NCI-H526 treated with DMSO at 0.1 percent for 48 hours (cell line): ENCODE measurements around the gene NFXL1.
A peak's percentile ranks its signal among the peaks of the same experiment; 100 is the strongest.

ENCODE experiments used
- DNase-seq: peaks from one replicate; lab custom pipeline; 2025; lab: John Stamatoyannopoulos, UW

Gene NFXL1

DNA sequence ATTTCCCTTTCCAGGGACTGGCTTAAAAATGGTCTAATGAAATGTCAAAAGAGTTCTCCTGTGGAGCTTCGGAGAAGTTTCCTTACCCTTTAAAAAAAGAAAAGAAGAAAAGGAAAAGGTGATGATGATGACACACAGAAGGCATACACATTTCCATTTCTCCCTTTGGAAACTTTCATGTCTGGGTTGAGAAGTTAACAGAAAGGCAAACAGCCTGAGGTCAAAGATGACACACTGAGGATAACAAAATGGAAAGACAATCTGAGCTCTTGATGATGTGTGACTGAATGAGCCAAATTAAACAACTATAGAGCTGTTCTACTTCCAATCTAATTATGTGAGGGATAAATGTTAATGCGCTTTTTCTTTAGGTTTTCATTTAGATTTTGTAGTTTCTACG, 32.2 kb downstream of the NFXL1 start:
- DNase-seq: no peak

DNA sequence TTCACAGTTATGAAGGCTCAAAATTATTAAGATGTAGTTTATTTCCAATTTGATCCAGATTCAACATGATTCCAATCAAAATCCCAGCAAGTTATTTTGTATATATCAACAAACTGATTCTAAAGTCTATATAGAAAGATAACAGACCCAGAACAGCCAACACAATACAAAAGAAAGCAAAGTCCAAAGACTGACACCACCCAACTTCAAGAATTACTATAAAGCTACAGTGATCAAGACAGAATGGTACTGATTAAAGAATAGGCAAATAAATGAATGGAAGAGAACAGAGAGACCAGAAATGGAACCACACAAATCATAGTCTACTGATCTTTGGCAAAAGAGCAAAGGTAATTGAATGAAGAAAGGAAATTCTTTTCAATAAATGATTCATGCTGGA, 34.9 kb downstream of the NFXL1 start:
- DNase-seq: no peak

DNA sequence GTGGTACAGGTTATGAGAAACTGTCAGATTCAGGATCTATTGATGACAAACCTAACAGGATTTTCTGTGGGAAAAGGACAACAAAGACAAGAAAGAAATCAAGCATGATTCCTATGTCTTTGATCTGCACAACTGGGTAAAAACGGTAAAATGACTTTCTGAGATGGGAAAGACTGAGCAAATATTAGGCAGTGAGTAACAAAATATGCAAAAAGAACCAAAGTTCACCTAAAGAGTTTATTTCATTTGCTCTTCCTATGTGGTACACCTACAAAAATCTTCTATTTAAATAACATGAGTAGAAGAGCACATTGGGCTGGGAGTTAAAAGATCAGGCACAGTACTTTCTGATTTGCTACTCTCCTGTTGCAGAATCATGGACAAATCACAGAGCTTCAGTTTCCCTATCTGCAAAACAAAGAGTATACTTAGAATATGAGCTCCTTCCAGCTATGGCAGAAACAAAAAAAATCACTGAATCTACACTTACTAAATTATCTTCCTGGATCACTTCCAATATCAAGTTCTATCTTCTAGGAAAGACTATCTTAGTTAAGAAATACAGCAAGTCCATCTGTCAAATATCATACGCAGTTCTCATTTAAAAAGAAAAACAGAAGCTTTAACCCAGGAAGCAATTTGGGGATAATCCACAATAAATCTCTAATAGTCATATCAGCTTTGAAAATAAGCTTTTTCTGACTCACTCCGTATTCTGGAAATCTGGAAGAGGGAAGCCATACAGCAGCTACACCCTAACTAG, 37.4 kb downstream of the NFXL1 start:
- no peak for DNase-seq

DNA sequence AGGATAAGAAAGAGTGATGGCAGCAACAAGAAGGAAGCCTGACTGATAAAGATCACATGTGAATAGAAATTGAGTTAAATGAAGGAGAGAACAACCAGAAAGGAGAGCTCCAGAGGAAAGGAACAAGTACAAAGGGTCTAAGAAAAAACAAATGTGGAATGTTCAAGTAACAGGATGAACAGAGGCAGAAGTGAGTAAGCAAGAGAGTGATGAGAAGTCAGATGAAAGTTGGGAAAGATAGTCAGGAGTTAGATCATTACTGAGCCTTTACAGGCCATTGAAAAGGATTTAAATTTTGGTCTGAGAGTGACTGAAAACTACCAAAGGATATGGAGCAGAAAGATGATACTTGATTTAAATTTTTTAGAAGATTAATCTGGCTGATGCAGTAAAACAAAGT, 38.1 kb downstream of the NFXL1 start:
- DNase-seq: no peak

DNA sequence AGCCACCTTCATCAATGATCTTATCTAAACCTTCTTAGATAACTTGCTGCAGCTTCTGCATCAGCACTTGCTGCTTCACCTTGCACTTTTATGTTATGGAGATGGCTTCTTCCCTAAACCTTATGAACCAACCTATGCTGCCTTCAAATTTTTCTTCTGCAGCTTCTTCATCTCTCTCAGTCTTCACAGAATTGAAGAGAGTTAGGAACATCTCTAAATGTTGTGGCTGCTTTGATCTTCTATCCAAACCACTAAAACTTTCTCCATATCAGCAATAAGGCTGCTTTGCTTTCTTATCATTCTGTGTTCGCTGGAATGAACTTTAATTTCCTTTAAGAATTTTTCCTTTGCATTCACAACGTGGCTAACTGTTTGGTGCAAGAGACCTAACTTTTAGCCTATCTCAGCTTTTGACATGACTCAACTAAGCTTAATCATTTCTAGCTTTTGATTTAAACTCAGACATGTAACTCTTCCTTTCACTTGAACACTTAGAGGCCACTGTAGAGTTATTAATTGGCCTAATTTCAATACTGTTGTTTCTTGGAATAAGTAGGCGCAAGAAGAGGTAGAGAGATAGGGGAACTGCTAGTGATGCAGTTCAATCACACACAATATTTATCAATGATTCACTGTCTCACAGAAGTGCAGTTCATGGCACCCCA, 40.4 kb downstream of the NFXL1 start:
- DNase-seq: no peak

DNA sequence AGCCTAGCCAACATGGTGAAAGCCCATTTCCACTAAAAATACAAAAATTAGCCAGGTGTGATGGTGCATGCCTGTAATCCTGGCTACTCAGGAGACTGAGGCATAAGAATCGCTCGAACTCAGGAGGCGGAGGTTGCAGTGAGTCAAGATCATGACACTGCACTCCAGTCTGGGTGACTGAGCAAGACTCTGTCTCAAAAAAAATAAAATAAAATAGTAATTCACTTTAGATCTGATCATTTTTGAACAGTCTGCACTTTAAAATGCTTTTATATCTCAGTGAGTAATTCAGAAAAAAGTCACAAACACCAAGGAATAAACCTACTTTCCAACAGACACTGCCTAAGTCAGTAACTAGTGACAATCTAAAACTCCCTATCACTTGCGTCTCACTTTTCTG, 50.9 kb downstream of the NFXL1 start:
- DNase-seq: no peak

DNA sequence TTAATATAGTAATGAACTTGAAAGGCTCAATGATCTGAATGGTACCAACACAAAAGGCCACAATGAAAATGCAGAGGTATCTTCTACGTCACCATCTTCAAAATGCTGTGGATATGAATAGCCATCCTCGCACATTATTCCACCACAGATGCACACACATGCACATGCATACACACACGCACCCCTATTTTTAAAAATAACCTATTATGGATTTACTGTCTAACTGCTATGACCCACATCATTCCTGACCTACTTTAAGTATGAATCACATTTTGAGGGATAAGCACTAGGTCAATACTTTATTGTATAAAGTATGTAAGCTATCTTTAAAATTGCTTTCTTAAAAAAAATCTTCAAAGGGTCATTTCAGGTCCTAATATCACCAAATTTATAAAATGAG, 52.1 kb downstream of the NFXL1 start:
- no peak for DNase-seq

DNA sequence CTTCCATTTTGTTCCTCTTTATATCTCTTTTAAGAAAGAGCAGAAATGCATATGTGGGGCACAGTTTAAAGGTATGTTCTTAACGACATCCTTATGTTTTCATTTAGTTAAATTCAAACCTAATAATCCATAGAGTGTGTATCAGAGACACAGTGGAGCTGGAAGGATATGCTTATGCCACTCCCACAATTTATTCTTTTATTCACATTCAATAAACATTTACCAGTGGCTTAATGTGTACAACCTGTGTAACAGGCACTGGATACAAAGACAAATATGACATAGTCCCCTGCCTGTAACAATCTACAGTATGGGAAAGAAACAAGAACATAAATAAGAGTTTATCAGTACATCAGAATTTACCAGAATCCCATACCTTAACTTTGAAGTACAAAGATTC, 54.1 kb downstream of the NFXL1 start:
- no peak for DNase-seq

DNA sequence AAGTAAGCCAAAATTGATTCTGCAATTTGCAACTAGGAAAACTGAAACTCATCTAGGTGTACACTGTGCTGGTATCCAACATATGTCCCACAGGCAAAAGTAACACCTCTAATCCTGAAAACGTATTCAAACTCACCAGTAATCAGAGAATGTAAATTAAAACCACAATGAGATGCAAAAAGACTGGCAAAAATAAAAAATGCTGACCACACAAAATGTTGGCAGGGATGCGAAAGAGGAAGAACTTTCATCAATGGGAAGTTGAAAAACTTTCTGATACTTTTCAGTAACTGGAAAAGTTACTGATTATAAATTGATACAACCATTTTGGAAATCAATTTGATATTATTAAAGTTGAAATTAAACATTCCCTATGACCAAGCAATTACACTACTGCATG, 56.4 kb downstream of the NFXL1 start:
- DNase-seq: no peak

DNA sequence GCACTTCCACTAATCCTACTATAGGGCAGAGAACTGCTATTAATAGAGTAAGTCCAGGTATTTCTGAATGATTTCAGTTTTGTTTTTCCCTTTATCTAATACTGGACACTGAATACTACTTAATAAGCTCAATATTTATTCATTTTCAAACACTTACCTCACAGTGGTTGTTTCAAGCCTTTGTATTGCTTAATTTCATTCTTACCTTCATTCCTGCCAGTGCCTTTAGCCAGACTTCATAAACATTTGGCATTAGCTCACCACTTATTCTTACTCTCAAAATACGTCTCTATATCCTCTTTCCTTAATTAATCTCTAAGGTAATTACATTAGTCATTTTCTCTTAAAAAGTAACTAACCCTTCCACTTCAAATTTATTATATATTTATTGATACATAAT, 57.7 kb downstream of the NFXL1 start:
- DNase-seq: no peak

DNA sequence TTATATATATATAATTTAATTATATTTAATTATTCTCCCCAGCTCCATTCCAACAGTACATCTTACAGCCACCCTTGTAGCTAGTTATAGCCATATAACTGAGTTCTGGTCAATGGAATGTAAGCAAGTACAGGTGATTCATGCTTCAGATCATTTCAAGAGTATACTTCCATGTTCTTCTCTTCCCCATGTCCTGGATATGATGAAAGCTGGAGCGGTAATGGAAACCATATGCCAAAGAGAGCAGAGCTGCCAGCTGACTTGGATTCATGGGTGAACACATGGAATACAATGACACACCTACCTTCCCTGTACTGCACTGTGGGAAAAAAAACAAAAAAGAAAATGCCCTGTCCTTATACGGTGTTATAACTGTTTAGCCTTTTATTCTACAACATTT, 59.0 kb downstream of the NFXL1 start:
- no peak for DNase-seq

DNA sequence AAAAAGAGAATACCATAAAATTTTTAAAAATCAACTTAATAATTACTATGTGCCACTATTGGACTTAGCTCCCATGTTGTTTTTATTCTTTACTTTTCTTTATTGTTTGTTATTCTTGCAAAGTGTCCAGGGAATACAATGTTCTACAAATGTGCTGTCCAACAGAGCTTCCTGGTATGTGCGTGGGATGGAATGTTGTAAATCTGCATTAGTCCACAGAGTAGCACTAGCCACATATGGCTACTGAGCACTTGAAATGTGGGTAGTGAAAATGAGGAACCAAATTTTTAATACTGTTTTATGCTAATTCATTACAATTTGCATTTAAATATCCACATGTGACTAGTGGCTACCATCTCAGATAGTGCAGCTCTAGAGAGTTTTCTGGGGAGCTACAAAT, 62.2 kb downstream of the NFXL1 start:
- DNase-seq: no peak

DNA sequence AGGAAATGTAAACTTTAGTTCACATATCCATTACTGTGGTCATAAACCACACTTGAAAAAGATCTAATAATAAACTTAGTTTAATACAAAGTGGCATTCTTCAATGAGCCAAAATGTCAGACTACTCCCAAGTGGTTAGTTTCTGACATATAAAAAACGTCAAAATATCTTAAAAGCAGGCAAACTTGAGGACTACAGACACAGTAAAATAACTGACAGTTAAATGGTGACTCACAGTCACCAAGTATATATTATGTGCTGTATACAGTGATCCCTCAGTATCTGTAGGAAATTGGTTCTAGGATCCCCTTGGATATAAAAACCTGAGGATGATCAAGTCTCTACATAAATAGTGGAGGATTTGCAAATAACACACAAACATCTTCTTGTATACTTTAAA, 64.9 kb downstream of the NFXL1 start:
- no peak for DNase-seq

DNA sequence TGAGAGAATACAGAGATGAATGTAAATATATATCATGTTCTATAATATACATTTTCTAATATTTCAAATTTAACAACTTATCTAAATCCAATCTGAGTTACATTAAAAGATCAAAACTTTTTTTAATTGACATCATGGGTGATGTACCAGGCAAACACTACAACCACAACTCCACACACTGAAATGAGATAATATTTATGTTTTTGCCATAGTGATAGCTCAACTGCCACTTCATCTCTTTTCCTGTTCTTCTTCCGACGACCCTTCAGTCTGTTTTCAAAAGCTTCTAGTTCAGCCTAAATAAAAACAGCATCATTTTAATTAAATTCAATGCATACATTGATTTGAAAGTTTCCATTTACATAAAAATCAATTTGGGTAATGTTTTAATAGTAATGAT, 66.3 kb downstream of the NFXL1 start:
- no peak for DNase-seq

DNA sequence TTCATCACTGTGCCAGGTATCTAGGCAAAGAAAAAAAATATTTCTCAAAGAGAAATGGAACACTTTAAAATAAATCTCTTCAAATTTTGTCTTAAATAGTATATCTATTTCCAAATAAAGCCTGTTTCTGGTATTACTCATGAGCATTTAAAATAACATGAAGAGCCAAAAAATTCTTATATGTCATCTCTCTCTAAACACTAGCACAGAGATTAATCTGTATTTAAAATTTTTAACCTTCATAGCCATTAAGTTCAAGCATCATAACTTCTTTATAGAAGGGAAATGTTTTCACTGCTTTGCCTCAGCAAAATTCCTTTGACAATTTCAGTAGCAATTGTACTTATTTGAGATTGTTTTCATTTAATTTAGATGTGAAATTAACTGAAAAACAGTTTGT, 71.4 kb downstream of the NFXL1 start:
- no peak for DNase-seq

DNA sequence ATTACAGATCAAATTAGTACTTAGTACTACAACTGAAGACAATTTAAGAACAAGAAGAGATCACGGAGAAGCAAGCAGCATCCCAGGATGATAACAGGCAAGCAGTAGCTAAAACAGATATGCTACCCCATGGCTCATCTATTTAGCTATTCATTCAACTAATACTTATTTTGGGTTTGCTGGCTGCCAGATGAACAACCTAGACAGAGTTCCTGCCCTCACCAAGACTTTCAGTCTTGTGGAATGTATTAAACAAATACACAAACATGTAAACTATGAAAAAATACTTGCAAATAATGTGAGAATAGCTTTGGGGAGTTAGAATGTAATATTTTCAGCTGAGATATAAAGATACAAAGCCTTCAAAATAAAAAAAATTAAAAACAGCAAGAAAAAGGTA, 74.1 kb downstream of the NFXL1 start:
- no peak for DNase-seq

DNA sequence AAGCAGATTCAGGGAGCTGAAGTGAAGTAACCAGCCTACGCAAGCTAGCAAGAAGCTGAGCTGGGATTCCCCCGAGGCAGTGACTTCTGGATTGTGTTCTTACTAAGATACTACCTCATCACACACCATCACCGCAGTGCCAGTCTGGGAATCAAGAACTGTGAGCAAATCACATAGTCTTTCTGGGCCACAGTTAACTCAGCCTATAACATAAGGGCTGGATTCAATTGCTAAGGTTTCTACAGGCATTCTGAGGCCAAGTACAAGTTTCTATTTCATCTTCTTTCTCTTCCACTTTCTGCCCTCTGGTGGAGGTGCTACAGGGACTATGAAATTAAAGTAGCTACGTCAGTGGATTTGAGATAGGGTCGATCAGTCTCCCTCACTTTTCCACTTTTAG, 75.1 kb downstream of the NFXL1 start:
- DNase-seq: peak; percentile 22

DNA sequence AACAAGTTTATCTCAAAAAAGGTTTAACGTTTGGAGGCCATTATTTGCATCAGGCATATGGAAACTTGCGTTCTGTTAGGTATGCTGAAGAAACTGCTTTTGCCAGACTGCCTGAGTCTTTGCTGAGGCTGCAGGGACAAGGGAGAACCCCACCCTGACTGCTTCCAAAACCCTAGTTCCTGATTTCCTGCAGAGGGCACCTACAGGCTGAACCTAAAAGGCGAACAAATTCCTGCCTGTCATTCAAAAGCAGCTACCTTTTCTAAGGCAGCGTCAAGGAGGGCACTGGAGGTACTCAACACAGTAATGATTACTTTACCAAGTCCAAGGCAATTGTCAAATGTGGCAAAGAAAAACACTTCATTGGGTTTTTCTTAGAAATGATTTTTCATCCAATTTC, 75.9 kb downstream of the NFXL1 start:
- no peak for DNase-seq

DNA sequence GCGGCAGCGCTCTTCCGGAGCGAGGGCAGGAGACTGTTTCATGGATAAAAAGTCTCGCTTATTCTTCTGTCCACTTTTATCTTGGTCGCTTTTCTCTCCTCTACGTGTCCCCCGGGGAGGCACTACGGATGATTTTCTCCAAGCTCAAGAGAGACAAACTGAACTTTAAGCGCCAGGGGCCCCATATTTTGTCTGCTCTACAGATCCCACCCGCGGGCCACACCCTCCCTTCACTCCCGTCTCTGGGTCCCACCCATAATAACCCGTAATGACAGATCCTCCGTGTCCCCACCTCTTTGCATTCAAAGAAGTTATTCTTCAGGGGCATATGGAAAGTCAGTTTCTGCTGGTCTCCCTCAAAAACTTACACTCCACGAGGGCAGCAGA, 76.5 kb downstream of the NFXL1 start, which contains the start of gene CORIN:
Gene CORIN, minus strand, starts transcription at position 160 of the 387 bp plus-strand sequence. Its CDS starts 118 bp downstream, at position 42.
- DNase-seq: no peak

DNA sequence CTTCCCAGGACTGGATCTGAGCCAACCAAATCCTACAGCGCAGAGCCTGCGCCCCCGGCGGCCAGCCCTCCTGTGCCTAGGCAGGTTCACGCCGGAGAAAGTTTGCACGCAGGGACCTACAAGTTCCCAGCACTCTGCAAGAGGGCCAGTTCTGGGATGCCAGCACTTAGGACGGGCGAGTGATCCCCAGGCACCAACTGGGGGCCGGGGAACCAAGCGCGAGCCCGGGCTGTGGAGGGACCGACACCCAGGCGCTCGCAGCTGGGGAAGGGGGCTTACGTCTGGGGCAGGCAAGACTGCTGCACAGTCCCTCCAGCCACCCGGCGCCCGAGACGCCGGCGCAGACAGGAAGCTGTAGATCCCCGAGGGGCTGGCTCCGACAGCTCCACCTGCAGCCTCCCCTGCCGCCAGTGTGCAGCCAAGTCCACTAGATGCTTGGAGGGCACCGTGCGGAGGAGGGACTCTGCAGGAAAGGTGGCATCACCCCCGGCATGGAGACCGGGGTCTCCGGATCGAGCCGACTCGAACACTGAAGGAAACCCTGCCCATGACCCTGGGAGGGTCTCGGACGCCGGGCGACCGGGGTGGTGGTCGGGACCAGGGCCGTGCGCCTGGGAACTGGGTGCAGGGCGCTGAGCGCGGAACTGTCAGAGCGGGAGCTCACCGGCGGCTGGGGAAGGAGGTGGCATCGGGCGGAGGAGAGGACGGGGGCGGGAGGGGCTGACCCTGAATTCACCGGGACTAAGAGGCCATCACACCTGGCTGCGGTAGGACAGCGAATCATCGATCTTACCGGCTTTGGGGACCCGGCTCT, 77.1 kb downstream of the NFXL1 start:
- DNase-seq: peak; percentile 57

DNA sequence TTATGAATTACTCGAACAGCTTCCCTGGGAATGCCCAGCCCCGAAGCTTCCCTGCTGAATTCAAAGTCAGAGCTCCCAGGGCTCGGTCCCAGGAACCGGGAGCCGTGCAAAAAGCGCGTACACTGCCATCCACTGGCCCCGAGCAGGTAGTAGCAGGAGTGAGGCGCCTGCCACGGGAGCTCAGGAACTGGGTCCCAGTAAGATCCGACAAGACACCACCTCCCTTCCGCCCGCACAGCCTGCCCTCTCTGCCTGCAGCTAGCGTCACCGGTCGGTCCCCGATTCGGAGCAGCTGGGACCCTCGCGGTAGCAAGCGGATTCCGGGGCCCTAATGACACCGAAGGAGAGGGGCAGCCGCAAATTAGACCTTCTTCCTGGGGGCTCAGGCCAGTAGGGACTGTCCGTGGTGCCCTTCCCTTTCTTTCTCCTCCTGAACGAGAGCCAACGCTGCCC, 77.7 kb downstream of the NFXL1 start:
- DNase-seq: peak; percentile 85

DNA sequence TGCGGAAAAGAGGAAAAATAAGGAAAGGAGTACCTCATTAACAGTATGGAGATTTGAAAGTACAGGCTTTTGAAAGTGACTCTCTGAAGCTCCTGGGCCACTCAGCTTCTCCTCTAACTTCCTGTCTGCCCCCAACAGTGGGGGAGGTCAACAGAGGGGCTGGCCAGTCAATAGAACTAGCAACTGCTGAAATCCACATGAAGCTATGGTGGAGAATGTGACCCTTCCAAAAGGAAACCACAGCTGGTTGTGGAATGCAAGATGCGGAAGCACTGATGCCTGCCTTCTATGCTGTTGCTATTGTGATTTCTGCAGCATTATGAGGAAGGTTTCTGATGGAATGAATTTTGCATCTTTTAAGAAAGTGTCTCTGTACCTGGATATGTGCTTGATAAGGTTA, 78.9 kb downstream of the NFXL1 start:
- DNase-seq: no peak
